ENCODE data around the gene EPG5. TPM values are rescaled to one million over a fixed set of nuclear protein-coding genes. Genes with fewer than 3 reads are reported as not detected.

The EPG5 gene
- total RNA-seq, 1 donor from 2014 or later: 40.3 TPM

- intact Hi-C loops (cut with DNase I): no loop called here
- ATAC-seq: no peak
- DNase-seq (ENCODE audit: low spot score): no peak
Observed at GRCh38 chr18:45938488-45938935, 28.6 kb downstream of the EPG5 start.

GRCh38 chr18:45935591-45936335 is 31.4 kb downstream of the EPG5 start:
- ATAC-seq (no peak), DNase-seq (ENCODE audit: low spot score) (no peak)
- intact Hi-C loops (cut with DNase I): no loop called here

GRCh38 chr18:45932708-45933107 is 34.4 kb downstream of the EPG5 start:
- no peak for ATAC-seq
- DNase-seq (ENCODE audit: low spot score): no peak
- intact Hi-C loops (cut with DNase I): no loop called here

DNA sequence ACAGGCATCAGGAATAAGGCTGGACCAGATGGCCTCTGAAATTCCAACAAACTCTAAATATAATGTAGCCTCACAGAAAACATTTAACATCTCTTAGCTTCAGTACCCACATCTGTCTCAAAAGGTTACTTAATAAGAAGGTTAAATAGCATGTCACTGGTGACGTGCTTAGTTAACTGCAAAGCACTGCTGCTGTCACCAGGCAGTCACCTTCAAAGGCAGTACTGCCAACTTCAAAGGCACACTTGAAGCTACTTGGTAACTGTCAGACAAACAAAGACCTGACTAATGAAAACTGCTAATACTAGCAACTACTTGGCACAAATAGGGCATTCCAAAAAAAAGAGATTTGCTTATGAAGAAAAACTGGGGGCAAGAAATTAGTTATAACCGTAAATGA is 36.2 kb downstream of the EPG5 start:
- ATAC-seq (no peak), DNase-seq (ENCODE audit: low spot score) (no peak)
- intact Hi-C loops (cut with DNase I): no loop called here

DNA sequence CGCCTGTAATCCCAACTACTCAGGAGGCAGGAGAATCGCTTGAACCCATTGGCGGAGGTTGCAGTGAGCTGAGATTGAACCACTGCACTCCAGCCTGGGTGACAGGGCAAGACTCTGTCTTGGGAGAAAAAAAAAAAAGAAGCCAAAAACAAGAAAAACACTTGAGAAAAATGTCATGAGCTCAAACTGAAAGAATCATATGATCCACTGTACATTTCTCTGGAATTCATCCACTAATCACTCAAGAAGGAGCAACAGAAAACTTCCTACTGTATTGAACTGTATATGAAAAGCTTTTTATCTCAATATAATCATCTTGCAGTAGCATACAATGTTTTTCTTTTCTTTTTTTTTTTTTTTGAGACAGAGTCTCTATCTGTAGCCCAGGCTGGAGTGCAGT is 40.4 kb downstream of the EPG5 start:
- no peak for ATAC-seq
- DNase-seq (ENCODE audit: low spot score): no peak
- intact Hi-C loops (cut with DNase I): no loop called here

- ATAC-seq (no peak), DNase-seq (ENCODE audit: low spot score) (no peak)
- intact Hi-C loops (cut with DNase I): no loop called here
Observed at GRCh38 chr18:45926085-45926484, 41.0 kb downstream of the EPG5 start.

DNA sequence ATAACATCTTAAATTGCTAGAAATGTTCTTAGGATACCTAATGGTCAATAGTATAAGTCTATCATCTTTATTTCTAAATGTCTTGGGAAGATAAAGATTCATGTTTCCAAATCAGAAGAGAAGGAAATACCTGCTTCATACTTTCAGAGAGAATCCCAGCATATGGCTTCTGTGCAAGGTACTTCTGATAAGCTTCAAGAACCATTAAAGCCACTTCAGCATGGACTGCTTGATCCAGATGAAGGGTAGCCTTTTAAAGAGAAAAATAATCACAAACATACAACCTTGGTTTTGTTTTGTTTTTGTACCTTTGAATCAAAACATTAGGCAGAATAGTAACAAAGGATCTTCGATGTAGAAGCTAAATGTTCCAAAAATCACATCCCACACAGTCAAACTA is 44.0 kb downstream of the EPG5 start:
- no peak for DNase-seq (ENCODE audit: low spot score)
- no peak for ATAC-seq
- intact Hi-C loops (cut with DNase I): no loop called here

GRCh38 chr18:45920367-45920766 is 46.8 kb downstream of the EPG5 start:
- DNase-seq (ENCODE audit: low spot score) (peak; percentile 77), ATAC-seq (peak; percentile 67)
- intact Hi-C loops (cut with DNase I): no loop called here

- intact Hi-C loops (cut with DNase I): loop anchor here (1.0 kb wide), 1 partner anchor 31 kb away; no protein-coding TSS in a partner anchor
- DNase-seq (ENCODE audit: low spot score) (no peak), ATAC-seq (no peak)
Observed at GRCh38 chr18:45916302-45916701, 50.8 kb downstream of the EPG5 start.

GRCh38 chr18:45913276-45913675 is 53.9 kb downstream of the EPG5 start:
- intact Hi-C loops (cut with DNase I): no loop called here
- ATAC-seq: no peak
- no peak for DNase-seq (ENCODE audit: low spot score)

DNA sequence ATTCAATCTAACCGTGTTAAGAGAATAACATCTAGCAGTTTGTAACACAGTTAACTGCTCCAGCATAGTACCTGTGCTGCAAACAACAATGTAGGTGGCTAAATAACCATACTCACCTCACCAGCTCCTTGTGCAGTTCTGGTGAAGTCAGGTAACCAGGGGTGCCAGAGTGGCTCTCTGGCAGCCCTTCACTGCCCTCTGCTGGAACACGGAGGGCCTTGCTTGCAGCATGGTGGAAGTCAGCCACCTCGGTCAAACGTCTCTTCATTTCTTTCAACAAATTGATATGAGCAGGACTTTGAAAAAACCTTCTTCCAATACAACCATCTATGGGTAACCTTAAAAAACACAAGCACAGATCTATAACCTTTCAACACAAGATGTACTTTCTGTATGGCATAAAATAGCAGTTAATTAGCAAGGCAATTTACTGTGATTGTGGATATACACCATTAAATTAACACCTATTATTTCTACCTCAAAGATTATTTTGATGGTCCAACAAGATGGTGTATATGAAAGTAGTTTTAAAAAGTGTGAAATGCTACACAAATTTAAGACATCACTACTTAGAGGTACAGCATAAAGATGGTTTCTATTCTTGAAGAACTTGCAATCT is 56.6 kb downstream of the EPG5 start:
- ATAC-seq: peak; percentile 52
- DNase-seq (ENCODE audit: low spot score): no peak
- intact Hi-C loops (cut with DNase I): no loop called here

DNA sequence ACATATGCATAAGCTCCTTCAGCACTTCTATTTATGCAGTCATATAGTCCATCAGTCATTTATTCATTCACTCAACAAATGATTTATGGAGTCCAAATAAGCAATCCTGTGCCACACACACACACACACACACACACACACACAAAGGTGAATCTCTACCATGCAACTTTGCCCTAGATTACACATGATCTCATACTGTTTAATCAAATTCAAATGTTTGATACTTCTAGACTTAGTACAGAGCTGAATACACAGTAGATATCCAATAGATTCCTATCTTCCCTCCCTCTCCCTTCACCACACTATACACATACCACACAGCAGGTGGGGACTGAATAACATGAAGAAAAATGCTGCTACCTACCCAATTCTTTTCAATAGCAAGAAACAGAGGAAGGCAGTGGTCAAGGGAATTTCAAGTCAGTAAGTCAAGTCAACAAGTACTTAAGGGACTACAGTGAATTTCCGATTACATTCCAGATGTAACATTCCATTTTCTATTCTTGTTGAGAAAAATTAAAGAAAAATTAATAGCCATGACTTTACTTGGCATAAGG is 65.4 kb downstream of the EPG5 start:
- ATAC-seq: no peak
- no peak for DNase-seq (ENCODE audit: low spot score)
- intact Hi-C loops (cut with DNase I): no loop called here

DNA sequence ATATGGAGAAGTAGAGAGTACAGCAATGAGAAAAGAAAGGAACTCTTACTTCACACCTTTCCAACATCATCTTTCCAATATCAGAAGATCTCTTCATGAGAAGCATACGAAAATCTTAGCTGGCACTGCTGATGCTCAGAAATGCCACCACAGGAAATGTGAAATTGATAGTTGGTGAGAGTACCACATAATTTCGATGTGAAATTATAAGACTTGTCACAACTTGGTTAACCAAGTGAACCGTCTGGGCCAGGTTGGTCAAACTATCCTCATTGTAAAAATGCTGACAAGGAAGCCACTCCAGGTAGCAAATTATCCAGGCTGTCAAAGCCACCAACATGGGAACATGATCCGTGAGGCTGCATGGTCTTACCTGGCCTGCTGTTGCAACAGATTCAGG is 66.5 kb downstream of the EPG5 start:
- intact Hi-C loops (cut with DNase I): no loop called here

DNA sequence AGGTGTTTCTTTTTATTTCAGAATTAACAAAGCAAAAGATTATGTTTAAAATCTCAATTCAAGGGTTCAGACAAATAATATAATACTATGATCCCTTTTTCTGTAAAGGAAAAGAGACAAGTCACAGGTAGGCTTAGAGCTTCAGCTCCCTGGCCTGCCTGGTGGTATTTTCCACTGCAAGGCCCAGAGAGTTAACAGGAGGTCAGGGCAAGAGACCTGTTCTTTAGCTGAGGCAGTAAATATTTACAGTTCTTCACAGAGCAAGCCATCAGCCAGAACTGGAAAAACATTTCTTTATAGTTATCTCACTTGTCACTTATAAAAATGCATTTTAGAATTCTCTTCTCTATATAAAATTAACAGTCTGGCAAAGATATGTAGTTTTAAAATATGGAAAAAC is 70.1 kb downstream of the EPG5 start:
- intact Hi-C loops (cut with DNase I): no loop called here
- ATAC-seq (no peak), DNase-seq (ENCODE audit: low spot score) (no peak)

More for the DNA sequence above, 66.5 kb downstream of the EPG5 start:
- ATAC-seq (no peak), DNase-seq (ENCODE audit: low spot score) (no peak)

- no peak for ATAC-seq
- no peak for DNase-seq (ENCODE audit: low spot score)
- intact Hi-C loops (cut with DNase I): no loop called here
Observed at GRCh38 chr18:45896452-45896851, 70.7 kb downstream of the EPG5 start.

DNA sequence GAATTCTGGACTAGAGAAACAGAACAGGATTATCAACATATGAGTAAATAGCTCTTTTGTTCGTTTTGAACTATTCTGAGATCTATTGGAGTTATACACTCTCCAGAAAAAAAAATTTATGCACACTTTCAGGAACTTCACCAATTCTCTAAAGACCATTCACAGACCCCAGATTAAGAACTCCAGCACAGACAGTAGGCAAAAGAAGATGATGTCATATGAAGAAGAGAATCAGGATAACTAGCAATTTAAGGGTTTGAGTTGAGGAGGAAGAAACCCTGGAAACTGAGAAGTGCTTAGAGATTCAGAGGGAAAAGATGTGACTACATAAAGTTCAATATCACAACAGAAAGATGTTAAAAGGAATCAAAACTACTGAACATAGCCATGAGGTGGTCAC is 71.8 kb downstream of the EPG5 start:
- ATAC-seq (no peak), DNase-seq (ENCODE audit: low spot score) (no peak)
- intact Hi-C loops (cut with DNase I): no loop called here

- intact Hi-C loops (cut with DNase I): no loop called here
- ATAC-seq: no peak
- no peak for DNase-seq (ENCODE audit: low spot score)
Observed at GRCh38 chr18:45894818-45895217, 72.3 kb downstream of the EPG5 start.

DNA sequence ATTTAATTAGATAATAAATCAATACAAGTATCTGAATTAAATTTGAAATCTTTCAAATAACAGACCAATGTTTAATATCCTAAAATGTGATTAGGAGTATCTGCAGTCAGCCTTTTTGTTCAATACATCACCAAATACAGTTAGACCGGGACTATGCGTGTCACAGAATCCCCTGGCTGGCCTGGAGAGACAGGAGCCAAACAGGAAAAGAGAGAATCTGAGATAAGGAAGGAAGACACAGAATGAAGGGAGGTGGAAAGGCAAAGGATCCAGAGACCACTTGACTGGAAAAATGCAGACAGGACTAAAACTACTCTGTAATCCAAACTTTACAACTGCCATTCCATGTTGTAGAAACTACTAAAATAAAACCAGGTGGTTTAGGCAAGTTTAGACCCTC is 75.3 kb downstream of the EPG5 start:
- no peak for DNase-seq (ENCODE audit: low spot score)
- intact Hi-C loops (cut with DNase I): no loop called here
- no peak for ATAC-seq

DNA sequence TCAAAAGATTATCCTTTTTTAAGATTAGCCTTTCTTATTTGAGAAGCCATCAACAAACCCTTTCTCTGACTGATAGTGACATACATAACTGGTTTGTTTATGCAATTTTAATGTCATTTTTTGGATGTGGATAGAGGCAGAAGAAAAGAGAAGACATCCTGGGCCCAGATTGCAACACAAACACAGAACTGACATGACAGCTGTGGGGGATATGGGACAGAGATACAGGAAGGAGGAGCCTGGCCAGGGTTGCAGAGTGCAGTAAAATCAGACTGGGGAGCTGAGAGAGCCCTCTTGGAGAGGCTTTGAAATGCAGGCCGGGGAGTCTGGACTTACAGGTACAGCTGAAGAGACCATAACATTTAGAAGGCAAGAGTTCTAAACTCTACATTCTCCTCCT is 76.5 kb downstream of the EPG5 start:
- no peak for ATAC-seq
- DNase-seq (ENCODE audit: low spot score): no peak
- intact Hi-C loops (cut with DNase I): no loop called here

- intact Hi-C loops (cut with DNase I): no loop called here
- no peak for ATAC-seq
Observed at GRCh38 chr18:45889419-45890064, 77.6 kb downstream of the EPG5 start.

More at GRCh38 chr18:45889419-45890064, 77.6 kb downstream of the EPG5 start:
- DNase-seq (ENCODE audit: low spot score): no peak
